ENCODE measurements around the gene BMPR1B. TPM values are rescaled to one million over a fixed set of nuclear protein-coding genes. Genes with fewer than 3 reads are reported as not detected.

BMPR1B gene
- total RNA-seq, 1 experiment from 2014 or later = 7.1 TPM

GRCh38 chr4:94739741-94740140 is 18.0 kb upstream of the BMPR1B start:
- no peaks in the 10 kb centered on the region for H3K9me3 ChIP-seq (ENCODE audit: low read length)
- no peak overlapping the region for H3K4me2 ChIP-seq (ENCODE audit: low read length)
- no peaks in the 10 kb centered on the region for H3K4me1 ChIP-seq (ENCODE audit: insufficient read depth, low read length)
- TF ChIP-seq EZH2 (IDR thresholded peaks at IDR 0.05; ENCODE audit: low read length, unreplicated experiment) (no peak), CTCF (conservative IDR thresholded peaks at IDR 0.05; ENCODE audit: low read depth, low read length) (no peak), EZH2phosphoT487 (IDR thresholded peaks at IDR 0.05; ENCODE audit: borderline replicate concordance, low read length) (no peak)
- H3K36me3 ChIP-seq (ENCODE audit: low read depth, low read length) = no peaks in the 10 kb centered on the region
- no peaks in the 10 kb centered on the region for H3K79me2 ChIP-seq (ENCODE audit: low read length)
- no peaks in the 10 kb centered on the region for H3F3A ChIP-seq (ENCODE audit: low read length, unreplicated experiment)
- H3K27ac ChIP-seq (ENCODE audit: low read length) = no peak overlapping the region
- no peak overlapping the region for H3K4me3 ChIP-seq (ENCODE audit: low read length)
- DNase-seq = no peak
- POLR2A ChIA-PET (ENCODE audit: unreplicated experiment) = no interaction called here
- H4K20me1 ChIP-seq (ENCODE audit: low read length) = no peaks in the 10 kb centered on the region
- no peak overlapping the region for H2AFZ ChIP-seq (ENCODE audit: low read length)
- ATAC-seq = no peak
- intact Hi-C loops (cut with micrococcal nuclease) = no loop called here
- no TSS peak for BruUV-seq (replicated peaks)
- H3K27me3 ChIP-seq (ENCODE audit: low read length) = no peaks in the 10 kb centered on the region
- H3K9ac ChIP-seq (ENCODE audit: low read length) = no peak overlapping the region
- no peaks in the 10 kb centered on the region for H3K9me2 ChIP-seq (replicated peaks; ENCODE audit: low read length)
- CTCF ChIA-PET = no interaction called here

GRCh38 chr4:94741304-94741703 is 16.5 kb upstream of the BMPR1B start:
- CTCF ChIA-PET = no interaction called here

GRCh38 chr4:94743838-94744237 is 13.9 kb upstream of the BMPR1B start:
- Histone ChIP-seq H3K9ac (ENCODE audit: low read length) (no peak overlapping the region), H3K27ac (ENCODE audit: low read length) (no peak overlapping the region), H3K79me2 (ENCODE audit: low read length) (no peaks in the 10 kb centered on the region), H4K20me1 (ENCODE audit: low read length) (no peaks in the 10 kb centered on the region), H3K4me3 (ENCODE audit: low read length) (no peak overlapping the region), H3K9me3 (ENCODE audit: low read length) (no peaks in the 10 kb centered on the region), H3K9me2 (replicated peaks; ENCODE audit: low read length) (no peaks in the 10 kb centered on the region), H3K4me2 (ENCODE audit: low read length) (no peak overlapping the region), H3F3A (ENCODE audit: low read length, unreplicated experiment) (no peaks in the 10 kb centered on the region), H3K27me3 (ENCODE audit: low read length) (no peaks in the 10 kb centered on the region), H3K36me3 (ENCODE audit: low read depth, low read length) (no peaks in the 10 kb centered on the region), H2AFZ (ENCODE audit: low read length) (no peak overlapping the region), H3K4me1 (ENCODE audit: insufficient read depth, low read length) (no peaks in the 10 kb centered on the region)
- BruUV-seq (replicated peaks) = no TSS peak
- DNase-seq = no peak
- CTCF ChIA-PET = no interaction called here
- intact Hi-C loops (cut with micrococcal nuclease) = no loop called here
- POLR2A ChIA-PET (ENCODE audit: unreplicated experiment) = no interaction called here
- ATAC-seq = no peak
- TF ChIP-seq EZH2phosphoT487 (IDR thresholded peaks at IDR 0.05; ENCODE audit: borderline replicate concordance, low read length) = no peak
- TF ChIP-seq EZH2 (IDR thresholded peaks at IDR 0.05; ENCODE audit: low read length, unreplicated experiment) = no peak
- TF ChIP-seq CTCF (conservative IDR thresholded peaks at IDR 0.05; ENCODE audit: low read depth, low read length) = no peak

More at GRCh38 chr4:94741304-94741703, 16.5 kb upstream of the BMPR1B start:
- Histone ChIP-seq H2AFZ (ENCODE audit: low read length) (no peak overlapping the region), H3K27me3 (ENCODE audit: low read length) (no peaks in the 10 kb centered on the region), H3K27ac (ENCODE audit: low read length) (no peak overlapping the region), H3K4me3 (ENCODE audit: low read length) (no peak overlapping the region), H3K9ac (ENCODE audit: low read length) (no peak overlapping the region), H3K36me3 (ENCODE audit: low read depth, low read length) (no peaks in the 10 kb centered on the region), H3K4me1 (ENCODE audit: insufficient read depth, low read length) (no peaks in the 10 kb centered on the region), H3K9me3 (ENCODE audit: low read length) (no peaks in the 10 kb centered on the region), H4K20me1 (ENCODE audit: low read length) (no peaks in the 10 kb centered on the region), H3F3A (ENCODE audit: low read length, unreplicated experiment) (no peaks in the 10 kb centered on the region), H3K4me2 (ENCODE audit: low read length) (no peak overlapping the region), H3K79me2 (ENCODE audit: low read length) (no peaks in the 10 kb centered on the region), H3K9me2 (replicated peaks; ENCODE audit: low read length) (no peaks in the 10 kb centered on the region)
- TF ChIP-seq EZH2phosphoT487 (IDR thresholded peaks at IDR 0.05; ENCODE audit: borderline replicate concordance, low read length) = no peak
- TF ChIP-seq EZH2 (IDR thresholded peaks at IDR 0.05; ENCODE audit: low read length, unreplicated experiment) = no peak
- no peak for TF ChIP-seq CTCF (conservative IDR thresholded peaks at IDR 0.05; ENCODE audit: low read depth, low read length)
- POLR2A ChIA-PET (ENCODE audit: unreplicated experiment) = no interaction called here
- ATAC-seq (no peak), DNase-seq (no peak)
- BruUV-seq (replicated peaks) = no TSS peak
- intact Hi-C loops (cut with micrococcal nuclease) = no loop called here

Data from PC-3 (cell line).